NT2/D1 (cell line): ENCODE measurements around the gene ECHS1.

Experiments
- SUZ12 ChIP-seq: IDR thresholded peaks from 2 replicates; pipeline ENCODE4 v1.6.1; 2011; ENCODE audit not compliant: insufficient read length, insufficient read depth; ENCODE audit errors: extremely low read depth
- YY1 ChIP-seq: IDR thresholded peaks from 2 replicates; pipeline ENCODE4 v1.6.1; 2011; ENCODE audit not compliant: insufficient read length, insufficient read depth
- ZNF274 ChIP-seq: IDR thresholded peaks from 2 replicates; pipeline ENCODE4 v1.6.1; 2011; ENCODE audit warnings: mild to moderate bottlenecking, low read depth, low read length

DNA sequence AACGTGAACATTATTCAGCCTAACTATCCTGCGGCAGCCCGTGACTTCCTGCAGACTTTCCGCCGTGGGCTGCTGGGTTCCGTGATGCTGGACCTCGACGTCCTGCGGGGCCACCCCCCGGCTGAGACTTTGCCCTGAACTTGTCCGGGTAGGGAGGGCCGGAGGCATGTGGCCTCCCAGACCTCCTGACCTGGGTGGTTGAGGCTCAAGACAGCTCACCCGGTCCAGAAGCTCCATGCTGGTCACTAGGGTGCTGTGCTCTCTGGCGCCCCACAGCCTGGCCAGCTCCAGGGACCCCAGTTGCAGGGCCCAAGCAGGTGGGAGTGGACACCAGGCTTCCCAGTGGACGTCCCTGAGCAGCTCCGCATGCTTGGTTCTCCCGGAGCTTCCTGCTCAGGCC is 46.9 kb upstream of the ECHS1 start:
- TF ChIP-seq ZNF274 (no peak), SUZ12 (no peak), YY1 (no peak)
